GM18502 (cell line): ENCODE measurements around the gene KIAA0319L.

Source experiments
- ATAC-seq: cut with Tn5 transposase; IDR thresholded peaks from one replicate; pipeline ENCODE4 v1.9.1; 2021; ENCODE audit warnings: mild to moderate bottlenecking; ENCODE audit not compliant: unreplicated experiment, poor library complexity

KIAA0319L gene

GRCh38 chr1:35546614-35547013, 10.6 kb downstream of the KIAA0319L start:
- ATAC-seq = no peak

- no peak for ATAC-seq
Observed at GRCh38 chr1:35544976-35545375, 12.2 kb downstream of the KIAA0319L start.

DNA sequence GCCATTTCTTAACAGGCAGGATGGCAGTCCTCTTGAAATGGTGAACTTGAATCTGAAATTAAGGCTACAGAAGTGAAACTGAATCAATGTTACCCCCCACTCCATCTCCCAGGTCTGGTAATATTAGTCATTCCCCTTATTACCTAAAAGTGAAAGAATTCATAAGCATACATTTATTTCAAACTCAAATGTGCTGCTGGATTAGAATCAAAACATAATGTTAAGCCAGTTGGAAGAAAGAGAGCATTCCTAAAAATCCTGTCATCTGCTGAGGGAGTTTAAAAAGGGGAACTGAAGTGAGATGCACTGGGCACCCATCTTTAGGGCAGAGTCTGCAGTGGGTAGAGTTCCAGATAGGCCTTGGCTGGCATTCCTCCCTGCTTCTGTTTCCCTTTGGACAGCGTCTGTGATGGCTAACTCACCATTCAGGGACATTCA, 17.4 kb downstream of the KIAA0319L start:
- no peak for ATAC-seq

GRCh38 chr1:35539073-35539823, 18.0 kb downstream of the KIAA0319L start:
- no peak for ATAC-seq

DNA sequence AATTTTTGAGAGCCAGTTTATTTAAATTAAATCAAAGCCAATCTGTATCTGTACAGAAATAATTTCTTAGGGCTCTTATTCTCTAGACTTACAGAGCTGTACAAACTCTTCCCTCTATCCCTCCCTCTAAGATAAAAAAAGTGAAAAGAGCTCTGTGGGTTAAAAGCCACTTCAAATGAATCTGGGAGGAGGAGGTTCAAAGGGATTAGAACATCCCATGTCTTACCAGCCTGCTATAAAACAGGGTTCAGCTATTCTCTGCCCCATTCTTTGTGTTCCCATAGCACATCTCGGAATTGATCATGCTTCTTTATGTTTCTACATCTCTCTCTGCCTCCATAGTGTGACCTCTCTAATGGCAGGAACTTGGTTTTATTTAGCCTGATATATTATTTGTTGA, 19.4 kb downstream of the KIAA0319L start:
- ATAC-seq = no peak

GRCh38 chr1:35536556-35537162, 20.5 kb downstream of the KIAA0319L start:
- ATAC-seq = no peak

GRCh38 chr1:35535243-35535642, 22.0 kb downstream of the KIAA0319L start:
- no peak for ATAC-seq

DNA sequence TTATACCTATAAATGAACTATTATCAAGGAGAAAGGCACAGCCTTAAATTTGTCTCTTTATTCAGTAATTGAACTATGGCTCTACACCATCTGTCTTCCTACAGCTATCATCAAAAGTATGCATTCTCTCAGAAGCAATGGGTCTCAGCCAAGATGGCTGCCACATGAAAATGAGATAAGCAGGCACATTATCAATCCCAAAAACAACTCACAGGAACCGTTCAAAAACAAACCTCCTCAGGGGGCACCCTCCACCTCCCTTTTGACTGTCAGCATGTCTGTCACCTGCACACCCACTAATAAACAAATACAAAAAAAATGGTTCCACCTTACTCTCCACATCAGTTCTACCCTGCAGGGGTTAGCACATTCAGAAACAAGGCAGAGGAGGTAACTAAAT, 23.6 kb downstream of the KIAA0319L start:
- no peak for ATAC-seq

DNA sequence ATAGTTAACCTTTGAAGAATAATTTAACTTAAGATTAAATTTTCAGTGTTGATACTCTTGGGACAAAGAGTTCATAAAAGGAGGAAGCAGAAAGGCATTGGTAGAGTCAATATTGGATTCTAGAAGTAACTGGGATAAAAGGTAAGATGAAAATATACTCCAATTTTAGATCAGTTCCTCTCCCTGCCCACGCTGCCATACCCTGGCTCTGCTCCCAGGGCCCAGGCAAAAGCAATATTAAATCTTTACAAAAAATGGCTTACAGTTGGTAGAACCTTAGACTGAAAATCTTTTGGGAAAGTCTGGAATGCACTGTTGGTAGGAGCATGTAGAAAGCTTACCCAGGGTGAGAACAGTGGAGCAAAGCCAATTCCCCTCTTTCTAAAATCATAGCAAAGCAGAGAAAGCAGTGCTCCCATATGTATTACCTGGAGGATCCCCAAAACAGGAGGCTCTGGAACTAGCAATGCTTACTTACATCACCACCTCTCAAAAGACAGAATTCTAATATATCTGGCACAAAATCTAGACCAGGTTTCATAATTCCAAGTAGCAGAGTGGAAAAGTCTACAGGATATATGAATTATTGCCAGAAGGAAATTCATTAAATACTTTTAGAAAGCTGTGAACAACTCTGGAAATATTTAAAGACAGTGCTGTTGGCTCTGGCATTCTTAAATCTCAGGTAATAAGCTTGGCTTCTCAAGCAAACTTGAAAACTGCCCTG, 24.5 kb downstream of the KIAA0319L start:
- no peak for ATAC-seq

- ATAC-seq = no peak
Observed at GRCh38 chr1:35531368-35531767, 25.8 kb downstream of the KIAA0319L start.

DNA sequence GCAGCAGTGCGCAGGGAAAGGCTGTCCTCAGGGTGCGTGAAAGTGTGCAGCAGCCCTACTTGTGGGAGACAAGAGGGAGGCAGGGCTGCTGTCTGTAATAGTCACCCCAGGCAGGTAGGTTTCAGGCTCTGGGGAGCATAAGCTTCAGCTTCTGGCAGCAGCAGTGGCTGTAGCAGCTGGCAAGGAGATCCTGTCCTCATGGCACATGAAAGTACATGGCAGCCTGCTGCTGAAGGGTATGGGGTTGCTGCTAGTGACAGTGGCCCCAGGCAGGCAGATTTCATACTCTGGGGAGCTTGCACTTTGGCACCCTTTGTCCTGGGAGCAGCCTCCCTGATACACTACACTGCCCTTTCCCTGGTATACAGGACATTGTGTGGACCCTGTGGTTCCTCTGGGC, 26.3 kb downstream of the KIAA0319L start:
- ATAC-seq = no peak

DNA sequence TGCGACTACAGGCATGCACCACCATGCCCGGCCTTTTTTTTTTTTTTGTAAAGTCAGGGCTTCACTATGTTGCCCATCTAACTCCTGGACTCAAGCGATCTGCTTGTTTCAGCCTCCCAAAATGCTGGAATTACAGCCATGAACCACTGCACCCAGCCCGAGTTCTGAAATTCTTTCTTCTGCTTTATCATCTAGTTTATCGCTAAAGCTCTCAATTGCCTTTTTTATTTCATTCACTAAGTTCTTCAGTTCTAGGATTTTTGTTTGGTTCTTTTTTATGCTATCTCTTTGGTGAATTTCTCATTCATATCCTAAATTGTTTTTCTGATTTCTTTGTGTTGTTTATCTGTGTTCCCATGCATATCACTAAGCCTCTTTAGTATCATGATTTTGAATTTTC, 27.0 kb downstream of the KIAA0319L start:
- no peak for ATAC-seq

DNA sequence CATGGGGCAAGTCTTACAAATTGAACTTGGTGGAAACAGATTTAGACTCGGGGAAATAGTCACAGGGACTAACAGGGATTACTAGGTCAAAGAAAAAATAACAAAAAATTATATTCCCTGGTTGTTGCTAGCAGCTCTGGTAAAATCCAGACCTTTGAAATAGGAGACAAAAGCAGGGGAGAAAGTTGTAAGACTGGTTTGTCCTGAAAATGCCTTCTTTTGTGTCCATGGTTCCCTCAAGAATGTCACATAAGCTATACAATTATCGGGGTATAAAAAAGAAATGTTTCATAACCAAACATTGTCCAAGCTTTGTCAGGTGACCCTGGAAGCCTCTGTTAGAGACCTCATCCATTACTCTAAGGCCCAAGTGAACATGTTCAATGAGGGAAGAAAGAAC, 33.1 kb downstream of the KIAA0319L start:
- no peak for ATAC-seq

- no peak for ATAC-seq
Observed at GRCh38 chr1:35519432-35519831, 37.8 kb downstream of the KIAA0319L start.

DNA sequence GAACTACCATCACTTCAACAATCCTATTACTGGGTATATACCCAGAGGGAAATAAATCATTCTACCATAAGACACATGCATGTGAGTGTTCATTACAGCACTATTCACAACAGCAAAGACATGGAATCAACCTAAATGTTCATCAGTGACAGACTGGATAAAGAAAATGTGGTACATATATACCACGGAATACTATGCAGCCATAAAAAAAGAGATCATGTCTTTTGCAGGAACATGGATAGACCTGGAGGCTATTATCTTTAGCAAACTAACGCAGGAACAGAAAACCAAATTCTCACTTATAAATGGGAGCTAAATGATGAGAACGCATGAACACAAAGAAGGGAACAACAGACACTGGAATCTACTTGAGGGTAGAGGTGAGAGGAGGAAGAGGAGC, 39.0 kb downstream of the KIAA0319L start:
- no peak for ATAC-seq

DNA sequence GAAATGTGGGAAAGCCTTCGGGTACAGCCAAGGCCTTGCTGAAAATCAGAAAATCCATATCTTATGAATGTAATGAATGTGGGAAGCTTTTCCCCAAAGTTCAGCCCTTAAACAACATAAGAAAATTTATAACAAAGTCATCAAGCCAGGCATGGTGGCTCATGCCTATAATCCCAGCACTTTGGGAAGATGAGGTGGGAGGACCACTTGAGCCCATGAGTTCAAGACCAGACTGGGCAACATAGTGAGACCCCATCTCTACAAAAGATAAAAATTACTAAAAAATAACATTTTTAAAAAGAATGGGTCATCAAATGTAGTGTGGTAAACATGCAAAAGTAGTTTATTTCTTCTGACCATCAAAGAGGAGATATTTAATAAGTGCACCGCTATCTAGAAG, 45.9 kb downstream of the KIAA0319L start:
- ATAC-seq = no peak

GRCh38 chr1:35509558-35509957, 47.6 kb downstream of the KIAA0319L start:
- ATAC-seq = no peak

DNA sequence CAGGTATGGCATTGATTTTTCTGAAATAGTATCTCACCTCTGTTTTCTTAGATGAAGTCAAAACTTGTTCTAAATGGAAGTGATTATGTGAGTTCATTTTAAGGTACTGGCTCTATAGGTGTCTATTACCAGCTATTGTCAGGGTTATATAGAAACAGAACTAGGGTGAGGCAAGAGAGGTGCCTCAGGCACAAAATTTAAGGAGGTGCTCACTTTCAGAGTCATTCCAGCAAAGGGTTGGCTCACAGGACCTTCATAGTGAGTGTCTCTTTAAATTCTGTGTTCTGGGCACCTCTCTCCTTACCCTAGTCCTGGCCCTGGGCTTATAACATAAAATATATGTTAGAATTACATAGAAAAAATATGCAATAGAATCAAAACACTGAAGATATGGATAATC, 49.3 kb downstream of the KIAA0319L start:
- no peak for ATAC-seq

GRCh38 chr1:35506960-35507912, 50.0 kb downstream of the KIAA0319L start:
- ATAC-seq = no peak
